ENCODE results near the gene GPR3. TPM values are rescaled to one million over a fixed set of nuclear protein-coding genes. Genes with fewer than 3 reads are reported as not detected.
A peak's percentile ranks its signal among the peaks of the same experiment; 100 is the strongest.

The GPR3 gene, protein sequence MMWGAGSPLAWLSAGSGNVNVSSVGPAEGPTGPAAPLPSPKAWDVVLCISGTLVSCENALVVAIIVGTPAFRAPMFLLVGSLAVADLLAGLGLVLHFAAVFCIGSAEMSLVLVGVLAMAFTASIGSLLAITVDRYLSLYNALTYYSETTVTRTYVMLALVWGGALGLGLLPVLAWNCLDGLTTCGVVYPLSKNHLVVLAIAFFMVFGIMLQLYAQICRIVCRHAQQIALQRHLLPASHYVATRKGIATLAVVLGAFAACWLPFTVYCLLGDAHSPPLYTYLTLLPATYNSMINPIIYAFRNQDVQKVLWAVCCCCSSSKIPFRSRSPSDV
- polyA plus RNA-seq (ENCODE audit: insufficient read length), result 0.49 TPM

GRCh38 chr1:27392096-27392777 lies at the start of gene GPR3:
Gene GPR3 (plus strand): TSS chr1:27392622. CDS start chr1:27393799, 1,177 bp downstream.
- DNase-seq, result peak; percentile 89

GRCh38 chr1:27342778-27343638 lies 49.4 kb upstream of the GPR3 start:
- no peak for DNase-seq

DNA sequence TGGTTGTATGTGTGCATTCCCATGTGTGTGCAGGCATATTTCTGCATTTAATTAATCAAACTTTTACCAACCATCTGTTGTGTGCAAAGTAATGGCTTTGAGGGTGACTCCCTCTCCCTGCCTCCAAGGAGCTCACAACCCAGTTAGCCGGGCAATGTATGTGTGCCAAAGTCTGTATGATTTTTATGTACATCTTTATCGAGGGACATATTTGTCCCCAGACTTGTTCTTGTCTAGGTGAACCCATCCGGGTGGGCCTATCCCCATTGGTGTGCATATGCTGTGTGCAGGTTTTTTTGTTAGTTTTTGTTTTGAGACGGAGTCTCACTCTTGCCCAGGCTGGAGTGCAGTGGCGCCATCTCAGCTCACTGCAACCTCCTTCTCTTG lies 48.8 kb upstream of the GPR3 start:
- DNase-seq, result no peak

DNA sequence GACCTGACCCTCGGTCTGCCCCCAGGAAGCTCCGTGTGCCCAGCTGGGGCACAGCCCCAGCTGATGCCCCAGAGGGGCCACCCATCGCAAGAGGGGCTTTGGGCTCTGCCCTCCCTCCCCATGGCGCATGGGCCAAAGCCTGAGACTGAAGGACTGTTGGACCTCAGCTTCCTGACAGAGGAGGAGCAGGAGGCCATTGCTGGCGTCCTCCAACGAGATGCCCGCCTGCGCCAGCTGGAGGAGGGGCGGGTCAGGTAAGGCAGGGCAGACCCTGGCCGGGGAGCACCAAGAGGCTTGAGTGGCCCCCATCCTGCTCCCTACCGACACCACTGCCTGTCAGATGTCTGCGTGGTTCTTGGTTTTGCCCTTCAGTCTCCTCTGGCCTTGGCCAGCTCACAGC lies 47.1 kb upstream of the GPR3 start:
- DNase-seq, result no peak

GRCh38 chr1:27346357-27346756 lies 46.1 kb upstream of the GPR3 start:
- DNase-seq, result no peak

DNA sequence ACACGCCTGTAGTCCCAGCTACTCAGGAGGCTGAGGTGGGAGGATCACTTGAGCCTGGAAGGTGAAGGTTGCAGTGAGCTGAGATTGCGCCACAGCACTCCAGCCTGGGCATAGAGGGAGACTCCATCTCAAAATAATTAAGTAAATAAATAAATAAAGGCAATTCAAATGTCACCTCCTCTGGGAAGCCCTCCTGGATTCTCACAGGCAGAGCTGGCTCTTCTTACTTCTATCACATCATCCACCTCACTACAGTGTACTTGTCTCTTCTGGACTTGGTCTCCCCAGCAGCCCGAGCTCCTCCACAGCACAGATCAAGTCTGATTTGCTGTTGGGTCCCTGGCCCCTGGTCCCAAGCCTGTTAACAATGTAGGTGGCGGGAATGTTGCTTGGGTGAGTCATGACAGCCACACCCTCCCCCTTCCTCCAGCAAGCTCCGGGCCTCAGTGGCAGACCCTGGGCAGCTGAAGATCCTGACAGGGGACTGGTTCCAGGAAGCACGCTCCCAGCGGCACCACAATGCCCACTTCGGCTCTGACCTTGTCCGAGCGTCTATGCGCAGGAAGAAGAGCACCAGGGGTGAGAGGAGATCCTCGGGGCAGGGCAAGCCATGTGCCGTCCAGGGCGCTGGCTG lies 45.3 kb upstream of the GPR3 start:
- DNase-seq, result no peak

DNA sequence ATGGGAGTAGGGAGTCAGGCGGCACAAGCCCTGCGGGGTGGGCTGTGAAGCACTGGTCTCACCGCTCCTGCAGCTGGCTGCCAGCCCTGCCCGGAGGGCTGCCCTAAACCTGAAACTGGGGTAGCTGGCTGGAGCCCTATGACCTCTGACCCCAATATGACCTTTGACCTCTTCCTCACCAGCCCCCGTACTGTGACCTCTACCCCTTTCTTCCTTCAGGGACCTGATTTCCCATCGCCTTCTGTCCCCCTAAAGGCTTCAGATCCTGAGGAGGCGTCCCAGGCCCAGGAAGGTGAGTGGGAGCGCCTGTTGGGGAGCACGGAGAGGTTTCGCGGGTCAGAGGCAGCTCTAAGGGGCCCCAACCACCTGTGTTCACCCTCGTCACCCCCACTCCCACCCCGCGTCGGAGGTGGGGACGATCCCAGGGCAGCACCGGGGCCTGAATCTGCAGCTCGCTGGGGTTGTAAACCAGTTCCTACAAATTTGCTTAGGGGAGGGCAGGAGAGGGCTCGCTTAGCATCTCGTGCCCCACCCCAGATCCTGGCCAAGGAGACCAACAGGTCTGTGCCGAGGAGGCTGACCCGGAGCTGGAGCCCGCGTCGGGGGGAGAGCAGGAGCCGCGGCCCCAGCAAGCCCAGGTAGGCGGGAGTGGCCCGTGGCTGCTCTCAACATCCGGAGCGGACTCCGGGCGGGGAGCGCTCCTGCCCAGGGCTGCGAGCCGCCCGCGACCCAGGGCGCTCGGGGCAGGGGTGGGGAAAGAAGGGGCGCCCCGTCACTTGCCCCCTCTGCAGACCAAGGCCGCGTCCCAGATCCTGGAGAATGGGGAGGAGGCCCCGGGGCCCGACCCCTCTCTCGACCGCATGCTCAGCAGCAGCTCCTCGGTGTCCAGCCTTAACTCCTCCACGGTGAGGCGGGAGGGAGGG lies 43.3 kb upstream of the GPR3 start:
- no peak for DNase-seq

GRCh38 chr1:27349784-27350662 lies 42.4 kb upstream of the GPR3 start:
- peak; percentile 72 for DNase-seq

DNA sequence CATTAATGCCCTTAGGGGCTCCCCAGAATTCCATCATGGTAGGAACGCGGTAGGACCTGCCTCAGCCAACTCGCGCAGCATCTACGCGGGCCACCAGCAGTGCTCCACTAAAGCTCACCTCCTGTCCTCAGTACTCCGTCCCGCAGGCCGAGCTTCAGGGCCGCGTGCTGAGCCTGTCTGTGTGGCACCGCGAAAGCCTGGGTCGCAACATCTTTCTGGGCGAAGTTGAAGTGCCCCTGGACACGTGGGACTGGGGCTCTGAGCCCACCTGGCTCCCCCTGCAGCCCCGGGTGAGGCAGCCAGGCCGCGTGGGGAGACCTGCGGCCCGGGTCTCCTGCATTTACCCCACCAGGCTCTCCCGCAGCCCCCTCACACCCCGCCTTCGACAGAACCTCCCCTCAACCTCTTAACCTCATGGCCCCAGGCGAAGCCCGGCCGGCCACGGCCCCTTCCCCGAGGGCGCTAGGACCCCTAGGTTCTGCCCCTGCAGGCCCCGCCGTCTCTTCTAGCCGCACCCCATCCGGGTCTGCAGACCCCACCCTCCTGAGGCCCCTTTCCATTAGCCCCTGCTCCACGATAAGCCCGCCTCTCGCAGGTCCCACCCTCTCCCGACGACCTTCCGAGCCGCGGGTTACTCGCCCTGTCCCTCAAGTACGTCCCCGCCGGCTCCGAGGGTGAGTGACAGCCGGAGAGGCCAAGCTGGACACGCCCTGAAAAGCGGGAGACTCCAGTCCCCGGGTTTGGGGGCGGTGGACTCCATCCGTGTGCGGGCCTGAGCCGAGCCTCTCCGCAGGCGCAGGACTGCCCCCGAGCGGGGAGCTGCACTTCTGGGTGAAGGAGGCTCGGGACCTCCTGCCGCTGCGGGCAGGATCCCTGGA lies 41.5 kb upstream of the GPR3 start:
- DNase-seq, result no peak

DNA sequence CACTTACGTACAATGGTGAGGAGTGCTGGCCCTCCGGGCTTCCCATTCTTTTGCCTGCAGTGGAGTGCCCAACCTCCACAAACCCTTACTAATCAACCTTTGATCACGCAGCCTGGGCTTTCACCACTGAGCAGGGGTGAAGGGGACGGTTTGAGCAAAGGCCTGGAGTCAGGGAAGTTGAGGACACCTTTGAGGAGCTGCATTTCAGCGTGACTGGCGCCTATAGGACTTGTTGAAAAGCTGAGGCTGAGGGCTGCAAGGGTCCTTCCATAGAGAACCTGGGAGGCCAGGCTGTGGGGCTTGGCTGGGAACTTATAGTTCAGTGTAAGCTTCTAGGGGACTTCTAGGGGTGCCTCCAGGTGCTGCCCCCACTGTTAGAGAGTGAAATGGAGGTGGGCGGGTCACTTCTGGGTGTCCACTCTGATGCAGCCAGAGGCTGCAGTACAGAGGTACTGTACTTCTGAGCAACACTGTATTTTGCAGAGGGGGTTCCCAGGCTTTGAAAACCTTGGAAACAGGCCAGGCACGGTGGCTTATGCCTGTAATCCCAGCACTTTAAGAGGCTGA lies 40.8 kb upstream of the GPR3 start:
- DNase-seq, result no peak

GRCh38 chr1:27353166-27353565 lies 39.3 kb upstream of the GPR3 start:
- no peak for DNase-seq

DNA sequence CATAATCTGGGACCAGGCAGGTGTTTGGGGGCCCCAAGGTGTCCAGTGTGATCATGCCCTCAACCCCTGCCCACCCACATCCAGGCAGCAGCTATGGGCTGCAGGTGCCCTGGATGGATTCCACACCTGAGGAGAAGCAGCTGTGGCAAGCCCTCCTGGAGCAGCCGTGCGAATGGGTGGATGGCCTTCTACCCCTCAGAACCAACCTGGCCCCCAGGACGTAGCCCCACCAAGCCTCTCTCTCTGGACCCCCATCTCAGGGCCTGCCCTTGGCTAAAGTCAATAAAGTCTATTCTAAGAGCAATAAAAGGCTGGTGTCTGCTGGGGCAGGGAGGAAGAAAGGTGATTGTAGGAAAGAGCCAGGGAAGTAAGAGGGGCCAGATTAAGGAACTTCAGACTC lies 38.8 kb upstream of the GPR3 start:
- DNase-seq, result no peak

DNA sequence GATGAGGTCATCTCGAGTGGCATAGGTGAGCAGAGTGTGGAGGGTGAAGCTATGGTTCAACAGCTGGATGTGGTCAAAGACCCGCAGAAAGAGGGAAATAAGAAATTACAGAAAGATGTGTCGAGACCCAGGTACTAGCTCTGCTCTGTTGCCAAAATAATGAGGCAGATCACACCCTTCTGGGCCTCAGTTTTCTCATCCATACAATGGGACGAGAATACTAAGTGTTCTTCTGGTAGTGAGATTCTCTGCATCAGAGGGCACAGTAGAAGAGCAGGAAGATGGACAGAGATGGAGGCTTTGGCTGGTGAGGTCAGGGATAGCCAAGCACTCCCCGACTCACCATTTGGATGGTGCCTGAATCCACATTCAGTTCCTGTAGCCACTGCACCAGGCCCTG lies 36.7 kb upstream of the GPR3 start:
- no peak for DNase-seq

DNA sequence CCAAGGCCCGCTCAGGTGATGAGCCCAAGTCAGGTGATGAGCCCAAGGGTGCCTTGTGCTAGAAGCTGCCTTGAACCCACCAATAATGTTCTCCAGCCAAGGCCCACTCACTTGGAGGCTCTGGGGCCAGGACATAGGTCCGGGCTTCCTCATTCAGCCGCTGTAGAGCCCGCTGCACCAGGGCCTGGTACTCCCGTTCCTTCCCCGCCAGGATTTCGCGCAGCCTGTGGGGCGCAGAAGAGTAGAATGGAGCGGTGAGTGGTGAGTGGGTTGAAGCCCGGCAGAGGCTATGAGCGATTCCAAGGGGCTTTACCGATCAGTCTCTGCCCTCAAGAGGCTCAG lies 36.2 kb upstream of the GPR3 start:
- DNase-seq, result no peak

GRCh38 chr1:27356619-27357280 lies 35.7 kb upstream of the GPR3 start:
- DNase-seq, result no peak

DNA sequence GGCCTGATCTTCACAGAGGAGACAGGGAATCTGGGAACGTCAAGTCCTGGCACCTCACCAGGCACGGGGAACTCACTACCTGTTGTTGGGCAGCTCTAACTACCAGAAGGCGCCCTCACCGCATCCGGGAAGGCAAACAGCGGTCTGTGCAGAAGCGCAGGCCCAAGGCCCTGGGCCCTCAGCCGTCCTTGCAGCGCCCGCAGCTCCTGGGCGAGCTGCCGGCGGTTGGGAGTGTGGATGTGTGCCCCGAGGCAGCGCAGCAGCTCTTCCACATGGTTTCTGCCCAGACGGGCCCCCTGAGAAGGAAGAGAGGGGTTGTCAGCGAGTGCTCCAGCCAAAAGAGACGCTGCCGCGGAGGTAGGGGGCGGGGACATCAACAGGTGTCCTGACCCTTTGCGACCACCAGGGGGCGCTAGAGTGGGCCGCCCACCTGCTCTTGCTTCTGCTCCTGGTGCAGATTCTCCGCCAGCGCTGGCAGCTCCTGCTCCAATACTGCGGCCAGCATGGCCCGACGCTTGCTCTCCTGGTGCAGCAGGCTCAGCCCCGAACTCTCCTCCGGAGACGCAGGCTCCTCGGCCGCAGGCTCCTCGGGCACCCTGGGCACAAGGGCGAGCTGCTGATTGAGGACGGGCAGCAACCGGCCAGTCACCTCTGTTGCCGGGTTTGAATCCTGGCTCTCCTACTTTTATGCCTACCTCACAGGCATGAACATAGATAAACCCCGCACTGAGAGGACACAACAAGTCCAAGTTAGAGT lies 35.0 kb upstream of the GPR3 start:
- DNase-seq, result peak; percentile 74

- no peak for DNase-seq
Measured at GRCh38 chr1:27358038-27358927, 34.1 kb upstream of the GPR3 start.
